Tibial nerve (tissue), 4 donors: ENCODE data around the gene MRPL20. TPM values are rescaled to one million over a fixed set of nuclear protein-coding genes. Genes with fewer than 3 reads are reported as not detected.

Experiments
- DNase-seq, 2 donors: peaks; one replicate each; pipeline ENCODE4 v3.0.0-alpha.2; 2019; ENCODE audit warnings: low spot score in 2 of 2
- H3K27ac ChIP-seq, 4 donors: fragments of 200-600 bp; sonication (generic) in 3 of 4; one replicate each; pipeline ENCODE4 v1.5.1; 2017 to 2019; ENCODE audit warnings: mild to moderate bottlenecking in 1 of 4
- H3K27me3 ChIP-seq, 2 donors: fragments of 200-600 bp; sonication (generic) in 1 of 2; one replicate each; pipeline versions ENCODE4 v1.5.1 to v1.6.0; 2017 to 2019
- H3K36me3 ChIP-seq, 3 donors: fragments of 200-600 bp; sonication (generic); one replicate each; pipeline ENCODE4 v1.5.1; 2018 to 2019
- H3K4me1 ChIP-seq, 4 donors: fragments of 200-600 bp; sonication (generic) in 3 of 4; one replicate each; pipeline ENCODE4 v1.5.1; 2017 to 2019
- H3K4me3 ChIP-seq, 4 donors: fragments of 200-600 bp; sonication (generic) in 3 of 4; one replicate each; pipeline ENCODE4 v1.5.1; 2017 to 2019; ENCODE audit warnings: mild to moderate bottlenecking in 1 of 4, moderate library complexity in 1 of 4
- H3K9me3 ChIP-seq, 4 donors: fragments of 200-600 bp; sonication (generic) in 3 of 4; one replicate each; pipeline ENCODE4 v1.5.1; 2017 to 2019
- CTCF ChIP-seq, 5 experiments: fragments of 200-600 bp in 3 of 5; fragments of 450-650 bp in 2 of 5; sonication (generic) in 3 of 5; IDR thresholded peaks; one replicate each; pipeline ENCODE4 v1.5.1; 2016 to 2019; ENCODE audit warnings: antibody characterized with exemption in 5 of 5, mild to moderate bottlenecking in 3 of 5, moderate library complexity in 2 of 5
- EP300 ChIP-seq, 2 donors: sonication (generic); formaldehyde crosslinking; IDR thresholded peaks; one replicate each; pipeline ENCODE4 v1.6.1; 2017; ENCODE audit warnings: antibody characterized with exemption in 2 of 2, mild to moderate bottlenecking in 1 of 2
- POLR2A ChIP-seq, 2 donors: fragments of 450-650 bp; IDR thresholded peaks; one replicate each; pipeline ENCODE4 v1.6.1; 2017; ENCODE audit warnings: antibody characterized with exemption in 2 of 2, mild to moderate bottlenecking in 2 of 2, moderate library complexity in 2 of 2
- WGBS, 2 donors: methylation state at CpG; one replicate each; pipeline ENCODE4 v1.1.5; 2018; 5-methylcytosine and 5-hydroxymethylcytosine counted together
- total RNA-seq, 4 donors: library from RNA; depleted of rRNA; stranded (reverse); fragments of >200 nt; gene quantifications; one replicate each; pipeline ENCODE4 v1.1.0, GENCODE V29; 2016

The MRPL20 gene
- total RNA-seq, 4 donors from 2014 or later: 84.9 to 165 (median 139) TPM

GRCh38 chr1:1441002-1441888 is 34.2 kb upstream of the MRPL20 start:
- no peak for DNase-seq
- H3K27me3 ChIP-seq: peaks cover 0 to 2% of the 10 kb centered on the region in 2 donors

DNA sequence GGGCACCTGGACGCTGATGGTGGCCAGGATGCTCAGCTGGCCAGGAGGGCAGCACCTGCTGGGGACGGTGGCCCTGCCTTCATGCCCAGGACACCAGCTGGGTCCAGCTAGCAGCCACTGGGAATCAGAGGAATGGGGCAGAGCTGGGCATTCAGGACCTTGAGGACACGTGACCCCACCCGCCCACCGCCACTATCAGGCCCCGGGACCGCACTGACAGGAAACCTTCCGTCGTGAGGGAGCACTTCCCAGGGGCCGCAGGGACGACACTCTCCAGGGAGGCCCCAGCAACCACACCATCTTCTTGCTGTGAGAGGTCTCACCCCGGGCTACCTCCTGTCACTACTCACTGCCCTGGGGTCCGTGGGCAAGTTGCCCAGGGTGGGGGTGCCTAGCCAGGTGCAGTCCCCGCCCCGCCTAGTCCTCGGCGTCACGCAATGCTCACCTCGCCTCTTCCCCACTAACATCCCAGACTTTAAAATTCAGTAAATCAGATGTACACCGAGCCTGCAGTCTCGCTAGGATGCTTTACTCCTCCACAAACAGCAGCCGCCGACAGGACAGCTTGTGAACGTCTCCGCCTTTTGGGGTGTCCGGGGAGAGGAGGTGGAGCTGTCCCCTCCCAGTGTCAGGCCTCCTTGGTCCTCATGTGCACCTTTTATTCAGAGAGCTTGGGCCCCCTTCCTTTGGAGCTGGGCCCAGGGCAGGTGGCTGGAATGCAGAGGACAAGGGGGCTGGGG is 33.3 kb upstream of the MRPL20 start:
- TF ChIP-seq EP300 (IDR thresholded peaks at IDR 0.05) (no peak), POLR2A (IDR thresholded peaks at IDR 0.05) (no peak), CTCF (IDR thresholded peaks at IDR 0.05) (no peak)
- Histone ChIP-seq H3K27me3 (peaks cover 0 to 6% of the 10 kb centered on the region in 2 donors), H3K4me3 (no peak overlapping the region), H3K4me1 (peaks cover 0 to 62% (median 39%) of the 10 kb centered on the region in 4 donors), H3K9me3 (no peaks in the 10 kb centered on the region), H3K27ac (peak overlapping the region in 3 of 4 donors; percentile 30 to 75 (median 54)), H3K36me3 (peaks cover 0 to 18% (median 0%) of the 10 kb centered on the region in 3 donors)
- DNase-seq: no peak
- WGBS, 2 donors: 73 to 74% methylated on average over 19 to 26 of the region's 26 CpGs

More at GRCh38 chr1:1441002-1441888, 34.2 kb upstream of the MRPL20 start:
- Histone ChIP-seq H3K9me3 (no peaks in the 10 kb centered on the region), H3K36me3 (peaks cover 0 to 18% (median 0%) of the 10 kb centered on the region in 3 donors), H3K27ac (peak overlapping the region in 2 of 4 donors; percentile 54 to 75), H3K4me3 (no peak overlapping the region), H3K4me1 (peaks cover 0 to 57% (median 37%) of the 10 kb centered on the region in 4 donors)
- 20 to 39% methylated on average over 2 to 29 of the region's 29 CpGs for WGBS, 2 donors
- peak; percentile 92 to 95 (median 94) for TF ChIP-seq CTCF (IDR thresholded peaks at IDR 0.05)
- peak in 1 of 2 donors; percentile 51 for TF ChIP-seq EP300 (IDR thresholded peaks at IDR 0.05)
- TF ChIP-seq POLR2A (IDR thresholded peaks at IDR 0.05): no peak

DNA sequence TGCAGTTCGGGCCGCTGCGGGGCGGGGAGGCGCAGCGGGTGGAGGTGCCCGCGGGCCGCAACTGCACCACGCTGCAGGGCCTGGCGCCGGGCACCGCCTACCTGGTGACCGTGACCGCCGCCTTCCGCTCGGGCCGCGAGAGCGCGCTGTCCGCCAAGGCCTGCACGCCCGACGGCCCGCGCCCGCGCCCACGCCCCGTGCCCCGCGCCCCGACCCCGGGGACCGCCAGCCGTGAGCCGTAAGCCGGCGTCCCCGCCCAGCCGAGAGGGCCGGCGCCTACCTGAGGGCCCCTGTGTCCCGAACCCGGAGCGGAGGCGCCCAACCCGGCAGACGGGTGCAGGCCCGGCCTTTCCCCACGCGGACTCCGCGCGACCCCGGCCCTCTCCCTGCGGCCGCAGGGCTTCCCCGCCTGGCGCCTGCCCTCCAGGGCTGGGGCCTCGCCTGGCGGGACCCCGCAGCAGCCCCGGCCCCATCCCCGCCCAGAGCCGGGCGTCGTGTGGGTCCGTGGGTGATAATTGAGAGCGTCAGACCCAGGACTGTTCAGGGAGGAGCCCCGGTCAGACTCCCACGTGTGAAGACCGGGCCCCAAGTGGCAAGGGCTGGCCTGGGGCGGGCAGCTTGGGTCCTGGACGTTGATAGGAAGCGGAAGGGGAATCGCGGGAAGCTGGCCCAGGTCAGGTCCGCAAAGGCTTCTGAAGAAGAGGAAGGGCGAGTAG is 32.6 kb upstream of the MRPL20 start:
- peak overlapping the region in 3 of 4 donors; percentile 30 to 89 (median 54) for H3K27ac ChIP-seq

More for the DNA sequence above, 32.6 kb upstream of the MRPL20 start:
- H3K9me3 ChIP-seq: no peaks in the 10 kb centered on the region
- peaks cover 0 to 18% (median 0%) of the 10 kb centered on the region in 3 donors for H3K36me3 ChIP-seq
- peaks cover 0 to 68% (median 43%) of the 10 kb centered on the region in 4 donors for H3K4me1 ChIP-seq
- no peak for TF ChIP-seq EP300 (IDR thresholded peaks at IDR 0.05)
- no peak for TF ChIP-seq CTCF (IDR thresholded peaks at IDR 0.05)
- 85 to 87% methylated on average over 51 to 55 of the region's 82 CpGs for WGBS, 2 donors
- H3K27me3 ChIP-seq: peaks cover 0 to 6% of the 10 kb centered on the region in 2 donors
- H3K4me3 ChIP-seq: no peak overlapping the region
- no peak for DNase-seq
